Bronchus fibroblast of lung (primary cell): Measurements from ENCODE around the gene TPRG1L. TPM values are rescaled to one million over a fixed set of nuclear protein-coding genes. Genes with fewer than 3 reads are reported as not detected.

ENCODE experiments used
- total RNA-seq: library from RNA; depleted of rRNA; stranded (reverse); fragments of >200 nt; gene quantifications from 2 replicates; pipeline ENCODE4 v1.2.3, GENCODE V29; 2015

TPRG1L gene
- total RNA-seq = 10.6 and 10.9 TPM in 2 replicates

GRCh38 chr1:3624200-3625136, at the start of gene TPRG1L:
TPRG1L (plus strand) TSS chr1:3625015; CDS start chr1:3625073, 58 bp downstream.

GRCh38 chr1:3611170-3612019, 13.4 kb upstream of the TPRG1L start, which contains the start of gene MEGF6:
MEGF6 (minus strand) TSS chr1:3611508; CDS start chr1:3611268, 240 bp downstream.

GRCh38 chr1:3649342-3650247, 24.8 kb downstream of the TPRG1L start, which contains the start of gene WRAP73:
WRAP73 (minus strand) TSS chr1:3650103; CDS start chr1:3649999, 104 bp downstream.

GRCh38 chr1:3651930-3652547, 27.2 kb downstream of the TPRG1L start, which contains the start of gene TP73:
TP73 (plus strand) TSS chr1:3652516; CDS start chr1:3682366, 29,850 bp downstream.

Other genes starting within 250 kb of the TPRG1L start
- gene ARHGEF16, start 170.3 kb upstream of the TPRG1L start, total RNA-seq = 0.15 and 0.17 TPM in 2 replicates
- 1.2 and 1.3 TPM in 2 replicates for gene MEGF6, start 13.5 kb upstream of the TPRG1L start, total RNA-seq
- 18.0 and 23.2 TPM in 2 replicates for gene WRAP73, start 25.1 kb downstream of the TPRG1L start, total RNA-seq
- gene TP73, start 27.5 kb downstream of the TPRG1L start, total RNA-seq = not detected in 2 replicates
- not detected in 2 replicates for gene CCDC27, start 127.4 kb downstream of the TPRG1L start, total RNA-seq
- gene SMIM1, start 147.7 kb downstream of the TPRG1L start, total RNA-seq = 5.6 and 10.9 TPM in 2 replicates
- 25.4 and 28.7 TPM in 2 replicates for gene LRRC47, start 171.5 kb downstream of the TPRG1L start, total RNA-seq
- gene CEP104, start 232.2 kb downstream of the TPRG1L start, total RNA-seq = 16.0 and 16.5 TPM in 2 replicates
- 7.7 and 9.2 TPM in 2 replicates for gene DFFB, start 232.5 kb downstream of the TPRG1L start, total RNA-seq